ENCODE measurements around the gene TMEM220.

GRCh38 chr17:10726196-10726595 is 3.6 kb downstream of the TMEM220 start:
- TF ChIP-seq, protein P1, sequence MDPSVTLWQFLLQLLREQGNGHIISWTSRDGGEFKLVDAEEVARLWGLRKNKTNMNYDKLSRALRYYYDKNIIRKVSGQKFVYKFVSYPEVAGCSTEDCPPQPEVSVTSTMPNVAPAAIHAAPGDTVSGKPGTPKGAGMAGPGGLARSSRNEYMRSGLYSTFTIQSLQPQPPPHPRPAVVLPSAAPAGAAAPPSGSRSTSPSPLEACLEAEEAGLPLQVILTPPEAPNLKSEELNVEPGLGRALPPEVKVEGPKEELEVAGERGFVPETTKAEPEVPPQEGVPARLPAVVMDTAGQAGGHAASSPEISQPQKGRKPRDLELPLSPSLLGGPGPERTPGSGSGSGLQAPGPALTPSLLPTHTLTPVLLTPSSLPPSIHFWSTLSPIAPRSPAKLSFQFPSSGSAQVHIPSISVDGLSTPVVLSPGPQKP (IDR thresholded peaks at IDR 0.05; ENCODE audit: borderline replicate concordance, low read depth, low read length) = no peak
- TF ChIP-seq, protein P2, sequence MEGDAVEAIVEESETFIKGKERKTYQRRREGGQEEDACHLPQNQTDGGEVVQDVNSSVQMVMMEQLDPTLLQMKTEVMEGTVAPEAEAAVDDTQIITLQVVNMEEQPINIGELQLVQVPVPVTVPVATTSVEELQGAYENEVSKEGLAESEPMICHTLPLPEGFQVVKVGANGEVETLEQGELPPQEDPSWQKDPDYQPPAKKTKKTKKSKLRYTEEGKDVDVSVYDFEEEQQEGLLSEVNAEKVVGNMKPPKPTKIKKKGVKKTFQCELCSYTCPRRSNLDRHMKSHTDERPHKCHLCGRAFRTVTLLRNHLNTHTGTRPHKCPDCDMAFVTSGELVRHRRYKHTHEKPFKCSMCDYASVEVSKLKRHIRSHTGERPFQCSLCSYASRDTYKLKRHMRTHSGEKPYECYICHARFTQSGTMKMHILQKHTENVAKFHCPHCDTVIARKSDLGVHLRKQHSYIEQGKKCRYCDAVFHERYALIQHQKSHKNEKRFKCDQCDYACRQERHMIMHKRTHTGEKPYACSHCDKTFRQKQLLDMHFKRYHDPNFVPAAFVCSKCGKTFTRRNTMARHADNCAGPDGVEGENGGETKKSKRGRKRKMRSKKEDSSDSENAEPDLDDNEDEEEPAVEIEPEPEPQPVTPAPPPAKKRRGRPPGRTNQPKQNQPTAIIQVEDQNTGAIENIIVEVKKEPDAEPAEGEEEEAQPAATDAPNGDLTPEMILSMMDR (conservative IDR thresholded peaks at IDR 0.05; ENCODE audit: low read depth, low read length) = no peak
- TF ChIP-seq CHD1 (IDR thresholded peaks at IDR 0.05; ENCODE audit: low read depth, low read length) = no peak
- no peak for TF ChIP-seq USF2 (IDR thresholded peaks at IDR 0.05; ENCODE audit: low read depth, low read length)
- TF ChIP-seq FOS (IDR thresholded peaks at IDR 0.05; ENCODE audit: low read depth, low read length) = no peak
- TF ChIP-seq POLR2A (IDR thresholded peaks at IDR 0.05; ENCODE audit: low read depth, low read length) = no peak
- no peak for TF ChIP-seq RFX5 (IDR thresholded peaks at IDR 0.05; ENCODE audit: low read depth, low read length)
- no peak for TF ChIP-seq RAD21 (IDR thresholded peaks at IDR 0.05; ENCODE audit: low read length)
- TF ChIP-seq MAZ (IDR thresholded peaks at IDR 0.05; ENCODE audit: borderline replicate concordance, low read depth, low read length) = no peak
- TF ChIP-seq CEBPB (IDR thresholded peaks at IDR 0.05; ENCODE audit: low read depth, low read length) = no peak
- TF ChIP-seq BHLHE40 (IDR thresholded peaks at IDR 0.05; ENCODE audit: low read depth, low read length) = no peak
- no peak for TF ChIP-seq RCOR1 (IDR thresholded peaks at IDR 0.05; ENCODE audit: insufficient replicate concordance, low read length)
- TF ChIP-seq SMC3 (IDR thresholded peaks at IDR 0.05; ENCODE audit: low read depth, low read length) = no peak
- no peak for TF ChIP-seq MXI1 (IDR thresholded peaks at IDR 0.05; ENCODE audit: borderline replicate concordance, low read depth, low read length)

Data from IMR-90 (cell line).